Epithelial cell of proximal tubule (primary cell): ENCODE results near the gene SPRTN. TPM values are rescaled to one million over a fixed set of nuclear protein-coding genes. Genes with fewer than 3 reads are reported as not detected.

Experiments
- DNase-seq: peaks from one replicate; pipeline ENCODE4 v3.0.0-alpha.2; 2011; ENCODE audit warnings: low read depth
- H3K4me3 ChIP-seq: 2 replicates; pipeline ENCODE4 v1.5.1; 2011; ENCODE audit warnings: low read depth, mild to moderate bottlenecking, low read length
- total RNA-seq: library from RNA; depleted of rRNA; stranded (reverse); fragments of >200 nt; gene quantifications from 2 replicates; pipeline ENCODE4 v1.2.3, GENCODE V29; 2015
- TF ChIP-seq, protein P1 (sequence below): conservative IDR thresholded peaks from 2 replicates; pipeline ENCODE4 v1.5.1; 2012; ENCODE audit warnings: low read depth, mild to moderate bottlenecking, low read length

Gene SPRTN
- total RNA-seq, result 19.7 and 21.5 TPM in 2 replicates

GRCh38 chr1:231338270-231339128 lies at the start of gene SPRTN:
Gene SPRTN (plus strand): TSS chr1:231338293. CDS start chr1:231338384, 91 bp downstream.
- TF ChIP-seq, protein P1, sequence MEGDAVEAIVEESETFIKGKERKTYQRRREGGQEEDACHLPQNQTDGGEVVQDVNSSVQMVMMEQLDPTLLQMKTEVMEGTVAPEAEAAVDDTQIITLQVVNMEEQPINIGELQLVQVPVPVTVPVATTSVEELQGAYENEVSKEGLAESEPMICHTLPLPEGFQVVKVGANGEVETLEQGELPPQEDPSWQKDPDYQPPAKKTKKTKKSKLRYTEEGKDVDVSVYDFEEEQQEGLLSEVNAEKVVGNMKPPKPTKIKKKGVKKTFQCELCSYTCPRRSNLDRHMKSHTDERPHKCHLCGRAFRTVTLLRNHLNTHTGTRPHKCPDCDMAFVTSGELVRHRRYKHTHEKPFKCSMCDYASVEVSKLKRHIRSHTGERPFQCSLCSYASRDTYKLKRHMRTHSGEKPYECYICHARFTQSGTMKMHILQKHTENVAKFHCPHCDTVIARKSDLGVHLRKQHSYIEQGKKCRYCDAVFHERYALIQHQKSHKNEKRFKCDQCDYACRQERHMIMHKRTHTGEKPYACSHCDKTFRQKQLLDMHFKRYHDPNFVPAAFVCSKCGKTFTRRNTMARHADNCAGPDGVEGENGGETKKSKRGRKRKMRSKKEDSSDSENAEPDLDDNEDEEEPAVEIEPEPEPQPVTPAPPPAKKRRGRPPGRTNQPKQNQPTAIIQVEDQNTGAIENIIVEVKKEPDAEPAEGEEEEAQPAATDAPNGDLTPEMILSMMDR, result no peak
- H3K4me3 ChIP-seq, result peak within 1 kb of the TSS; percentile 83
- DNase-seq, result no peak

DNA sequence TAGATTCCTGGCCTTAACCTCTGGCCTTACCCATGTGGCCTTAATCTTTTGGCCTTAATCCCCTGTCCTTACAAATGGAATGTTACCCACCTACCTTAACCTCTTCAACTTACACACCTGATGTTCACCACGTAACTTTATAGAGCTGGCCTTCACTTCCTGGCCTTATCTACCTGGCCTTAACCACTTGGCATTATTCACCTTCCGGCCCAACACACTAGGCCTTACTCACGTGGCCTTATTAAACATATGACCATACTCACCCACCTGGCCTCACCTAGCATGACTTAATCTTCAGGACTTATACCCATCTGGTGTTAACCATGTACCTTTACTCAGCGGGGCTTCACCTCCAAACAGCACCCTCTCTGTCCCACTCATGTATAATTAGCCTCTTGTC lies 42.2 kb upstream of the SPRTN start:
- no peak for DNase-seq
- H3K4me3 ChIP-seq, result no peak overlapping the region
- TF ChIP-seq, protein P1, result no peak

DNA sequence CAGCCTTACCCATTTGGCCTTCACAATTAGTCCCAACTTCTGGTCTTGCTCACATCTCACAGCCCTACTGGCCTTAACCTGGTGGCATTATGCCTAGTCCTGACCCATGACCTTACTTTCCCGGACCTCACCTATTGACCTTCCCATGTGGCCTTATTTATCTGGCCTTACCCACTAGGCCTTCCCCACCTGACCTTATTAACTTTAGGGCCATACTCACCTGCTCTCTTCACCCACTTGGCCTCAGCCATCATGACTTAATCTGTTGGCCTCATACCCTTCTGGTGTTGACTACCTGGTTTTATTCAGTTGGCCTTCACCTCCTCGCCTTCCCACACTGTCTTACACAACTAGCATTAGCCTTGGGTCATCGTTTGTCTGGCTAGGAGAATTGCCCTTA lies 36.1 kb upstream of the SPRTN start:
- H3K4me3 ChIP-seq, result no peak overlapping the region

GRCh38 chr1:231310391-231310934 lies 27.6 kb upstream of the SPRTN start:
- TF ChIP-seq, protein P1, result no peak
- no peak for DNase-seq
- no peak overlapping the region for H3K4me3 ChIP-seq

More for the DNA sequence above, 36.1 kb upstream of the SPRTN start:
- TF ChIP-seq, protein P1, result no peak
- no peak for DNase-seq

DNA sequence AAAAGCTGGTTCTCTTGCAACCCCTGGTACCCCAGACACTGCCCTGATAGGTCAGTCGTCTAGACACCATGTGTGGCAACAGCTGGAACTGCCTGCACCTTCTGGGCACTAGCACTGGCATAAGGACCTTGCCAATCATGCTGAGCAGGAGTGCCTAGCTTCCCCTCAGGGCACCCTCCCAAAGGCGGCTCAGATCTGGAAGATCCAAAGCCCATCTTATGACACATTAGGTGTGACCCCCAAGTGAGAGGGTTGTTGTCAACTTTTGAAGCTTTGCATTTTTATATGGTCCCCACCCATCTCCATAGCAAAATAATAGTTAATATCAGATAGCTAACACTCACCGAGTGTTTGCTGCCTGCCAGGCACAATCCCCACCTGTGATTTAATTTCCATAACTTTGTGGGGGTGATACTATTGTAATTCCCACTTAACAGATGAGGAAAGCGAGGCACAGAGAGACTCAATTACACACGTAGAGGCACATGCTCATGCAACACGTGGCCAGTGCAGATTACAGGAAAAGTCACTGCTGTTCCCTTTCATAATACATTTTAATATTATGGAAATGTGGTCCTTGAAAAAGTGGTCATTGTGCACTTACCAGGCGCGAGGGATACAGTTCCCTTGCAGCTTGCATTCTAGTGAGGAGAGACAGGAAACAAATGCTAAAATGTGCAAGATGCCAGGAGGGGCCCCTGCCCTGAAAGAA lies 26.2 kb upstream of the SPRTN start:
- TF ChIP-seq, protein P1, result no peak
- no peak overlapping the region for H3K4me3 ChIP-seq
- DNase-seq, result no peak

DNA sequence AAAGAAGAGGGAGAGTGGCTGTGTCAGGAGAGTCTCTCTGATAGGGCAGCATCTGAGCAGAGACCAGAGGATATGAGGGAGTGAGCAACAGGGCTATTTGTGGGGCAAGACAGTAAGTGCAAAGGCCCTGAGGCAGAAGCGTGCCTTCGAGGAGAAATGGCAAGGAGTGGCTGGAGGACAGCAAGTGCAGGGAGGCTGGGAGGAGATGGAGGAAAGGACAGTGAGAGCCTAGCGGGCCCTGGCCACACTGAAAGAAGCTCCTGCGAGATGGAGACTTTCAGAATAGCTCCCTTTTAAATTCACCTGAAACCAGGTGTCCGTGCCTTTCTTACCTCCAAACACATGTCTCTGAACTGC lies 25.7 kb upstream of the SPRTN start:
- no peak overlapping the region for H3K4me3 ChIP-seq
- no peak for DNase-seq
- TF ChIP-seq, protein P1, result no peak
